ENCODE measurements around the gene PTPRU.

GRCh38 chr1:29335573-29335972, 99.3 kb downstream of the PTPRU start:
- TF ChIP-seq ELF4 (IDR thresholded peaks at IDR 0.05), result no peak
- TF ChIP-seq ZNF384 (IDR thresholded peaks at IDR 0.05), result no peak
- no peak for TF ChIP-seq SP1 (IDR thresholded peaks at IDR 0.05)
- no peak for TF ChIP-seq L3MBTL2 (conservative IDR thresholded peaks at IDR 0.05)
- TF ChIP-seq ARNT (IDR thresholded peaks at IDR 0.05), result no peak
- no peak for TF ChIP-seq CTBP1 (IDR thresholded peaks at IDR 0.05; ENCODE audit: borderline replicate concordance)
- TF ChIP-seq LEF1 (IDR thresholded peaks at IDR 0.05; ENCODE audit: borderline replicate concordance), result no peak

Measured in HEK293T (cell line).